ENCODE data around the gene GSDME.

The GSDME gene

GRCh38 chr7:24718977-24719491, 38.2 kb downstream of the GSDME start:
- DNase-seq: peak; percentile 87

GRCh38 chr7:24718431-24718831, 38.8 kb downstream of the GSDME start:
- no peak for DNase-seq

GRCh38 chr7:24717694-24718320, 39.5 kb downstream of the GSDME start:
- DNase-seq: no peak

DNA sequence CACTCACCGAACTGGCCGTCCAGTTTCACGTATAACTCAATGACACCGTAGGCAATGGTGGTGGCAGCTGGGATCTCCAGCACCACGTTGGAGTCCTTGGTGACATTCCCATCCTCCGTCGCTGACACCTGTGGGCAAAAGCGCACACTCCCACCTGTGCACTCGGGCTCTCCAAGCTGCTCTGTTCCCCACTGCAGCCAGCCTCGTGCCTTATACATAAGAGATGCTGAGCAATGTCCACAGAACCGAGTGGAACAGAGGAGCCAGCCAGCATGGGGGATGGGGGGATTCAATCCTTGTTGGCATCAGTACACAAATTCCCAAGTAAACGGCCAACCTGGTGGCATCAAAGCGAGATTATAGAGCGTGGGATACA, 40.0 kb downstream of the GSDME start:
- no peak for DNase-seq

DNA sequence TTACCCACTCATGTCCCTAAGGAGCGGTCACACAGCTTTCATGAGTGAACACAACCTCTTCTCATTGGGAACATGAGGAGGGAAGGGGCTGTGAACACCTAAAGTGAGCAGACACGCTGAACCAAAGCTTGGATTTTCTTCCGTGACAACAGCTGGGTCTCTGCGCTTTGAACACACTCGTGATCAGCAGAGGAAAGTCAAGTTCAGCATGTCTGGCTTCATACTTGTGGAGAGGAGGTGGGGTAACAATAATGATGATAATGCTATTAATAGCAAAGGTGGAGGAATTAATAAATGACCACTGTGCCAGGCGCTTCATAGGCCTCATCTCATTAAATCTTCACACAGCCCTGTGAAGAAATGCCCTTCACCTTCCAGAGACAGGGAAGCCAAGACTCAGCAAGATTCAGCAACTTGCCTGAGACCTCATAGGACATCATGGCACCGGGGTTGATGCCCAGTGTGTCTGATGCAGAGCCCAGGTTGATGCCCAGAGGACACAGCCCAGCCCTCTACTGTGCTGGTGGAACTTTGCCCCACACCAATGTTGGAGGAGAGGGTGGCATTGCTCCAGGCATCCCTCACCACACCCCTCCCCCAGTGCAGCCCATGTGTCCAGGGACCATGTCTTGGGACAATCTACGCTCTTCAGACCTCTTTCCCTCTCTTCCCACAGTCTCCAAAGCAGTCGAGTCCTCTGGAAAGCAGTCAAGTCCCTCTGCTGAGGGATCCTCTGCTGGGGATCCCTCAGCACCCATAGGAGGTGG, 40.6 kb downstream of the GSDME start:
- DNase-seq: no peak

- DNase-seq: no peak
Observed at GRCh38 chr7:24715661-24716479, 41.4 kb downstream of the GSDME start.

GRCh38 chr7:24715171-24715570, 42.1 kb downstream of the GSDME start:
- no peak for DNase-seq

DNA sequence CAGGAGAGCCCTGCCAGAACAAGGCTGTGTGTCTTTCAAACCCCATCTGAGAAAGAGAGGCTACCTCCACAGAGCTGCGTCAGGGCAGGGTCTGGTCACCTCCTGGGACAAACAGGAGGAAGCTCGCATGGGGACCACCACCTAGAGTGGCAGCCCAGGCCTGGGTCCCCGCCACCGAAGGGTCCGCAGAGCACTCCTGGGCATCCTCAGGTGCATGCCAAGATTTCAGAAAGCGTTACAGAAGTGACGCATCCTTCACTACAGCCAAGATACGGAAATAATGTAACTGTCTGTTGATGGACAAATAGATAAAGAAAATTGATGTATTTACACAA, 42.6 kb downstream of the GSDME start:
- DNase-seq: no peak

GRCh38 chr7:24713850-24714675, 43.2 kb downstream of the GSDME start:
- no peak for DNase-seq

GRCh38 chr7:24713039-24713793, 44.0 kb downstream of the GSDME start:
- DNase-seq: no peak

- DNase-seq: no peak
Observed at GRCh38 chr7:24709585-24710360, 47.5 kb downstream of the GSDME start.

GRCh38 chr7:24709051-24709450, 48.2 kb downstream of the GSDME start:
- no peak for DNase-seq

- no peak for DNase-seq
Observed at GRCh38 chr7:24707988-24708615, 49.2 kb downstream of the GSDME start.

- no peak for DNase-seq
Observed at GRCh38 chr7:24706211-24707170, 50.8 kb downstream of the GSDME start.

DNA sequence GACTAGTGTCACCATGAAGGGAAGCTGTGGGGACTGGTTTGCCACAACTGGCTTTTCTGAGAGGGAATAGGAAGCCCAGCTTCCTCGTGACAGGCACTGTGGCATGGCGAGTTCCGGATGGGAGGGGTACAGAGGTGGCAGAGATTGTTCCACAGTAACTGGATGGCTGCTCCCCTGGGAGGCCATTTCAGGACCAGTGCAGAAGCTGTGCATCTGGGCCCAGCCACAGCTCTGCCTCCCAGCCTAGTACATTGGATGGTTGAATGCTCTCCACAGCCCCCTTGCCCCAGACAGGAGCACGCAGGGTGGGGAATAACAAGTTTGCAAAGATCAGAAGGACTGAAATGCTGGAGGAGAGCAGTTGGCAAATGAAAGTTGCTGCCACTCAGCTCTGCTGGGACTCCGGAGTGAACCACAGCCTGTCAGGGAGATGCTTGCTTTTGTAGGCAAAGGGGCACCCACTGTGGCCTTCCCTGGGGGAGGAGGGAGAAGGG, 51.8 kb downstream of the GSDME start:
- DNase-seq: no peak

DNA sequence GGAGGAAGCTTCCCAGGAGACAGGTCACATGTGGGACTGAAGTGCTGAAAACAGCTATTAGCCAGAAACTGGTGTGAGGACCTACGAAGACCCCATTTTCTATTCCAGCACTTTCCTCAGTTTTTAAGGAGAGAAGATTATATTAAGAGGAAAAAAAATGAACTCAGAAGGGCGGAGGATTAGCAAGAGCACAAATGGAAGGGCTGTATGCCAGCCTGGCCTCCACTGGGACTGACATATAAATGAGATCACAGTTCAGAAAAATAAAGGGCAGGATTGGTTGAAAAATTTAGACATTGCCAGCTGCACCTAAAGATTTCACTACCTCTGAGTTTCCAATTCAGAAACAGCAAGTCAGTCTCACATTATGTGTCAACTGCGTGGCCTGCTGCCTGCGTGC, 53.0 kb downstream of the GSDME start:
- DNase-seq: no peak

GRCh38 chr7:24703296-24703695, 54.0 kb downstream of the GSDME start:
- DNase-seq: no peak

- DNase-seq: no peak
Observed at GRCh38 chr7:24702755-24703154, 54.5 kb downstream of the GSDME start.

All from NCI-H2107 (cell line).